DLD1 (cell line): ENCODE data around the gene CDK1.

Source experiments
- in situ Hi-C: cut with HindIII; loops from 2 replicates; pipeline ENCODE4 v1.10.0; 2017; ENCODE audit warnings: low sequenced_read_pairs

The CDK1 gene

GRCh38 chr10:60777696-60778213 is 523 bp upstream of the CDK1 start:
- in situ Hi-C loops: no loop called here

- in situ Hi-C loops: no loop called here
These were observed 906 bp downstream of the CDK1 start for GRCh38 chr10:60778971-60779796.

GRCh38 chr10:60781661-60782060 is 3.4 kb downstream of the CDK1 start:
- in situ Hi-C loops: no loop called here

GRCh38 chr10:60784641-60785040 is 6.4 kb downstream of the CDK1 start:
- in situ Hi-C loops: no loop called here

GRCh38 chr10:60788544-60788943 is 10.3 kb downstream of the CDK1 start:
- in situ Hi-C loops: no loop called here

GRCh38 chr10:60789340-60789739 is 11.1 kb downstream of the CDK1 start:
- in situ Hi-C loops: no loop called here

GRCh38 chr10:60794953-60795352 is 16.7 kb downstream of the CDK1 start:
- in situ Hi-C loops: no loop called here

- in situ Hi-C loops: no loop called here
These were observed 17.4 kb downstream of the CDK1 start for GRCh38 chr10:60795465-60796202.

GRCh38 chr10:60796481-60796880 is 18.2 kb downstream of the CDK1 start:
- in situ Hi-C loops: no loop called here

GRCh38 chr10:60797200-60797599 is 18.9 kb downstream of the CDK1 start:
- in situ Hi-C loops: no loop called here

- in situ Hi-C loops: no loop called here
These were observed 19.8 kb downstream of the CDK1 start for GRCh38 chr10:60798031-60798430.

- in situ Hi-C loops: no loop called here
These were observed 20.6 kb downstream of the CDK1 start for GRCh38 chr10:60798870-60799269.

GRCh38 chr10:60799971-60800650 is 21.8 kb downstream of the CDK1 start:
- in situ Hi-C loops: no loop called here

- in situ Hi-C loops: no loop called here
These were observed 22.6 kb downstream of the CDK1 start for GRCh38 chr10:60800918-60801317.

- in situ Hi-C loops: no loop called here
These were observed 23.2 kb downstream of the CDK1 start for GRCh38 chr10:60801522-60801921.

- in situ Hi-C loops: no loop called here
These were observed 25.2 kb downstream of the CDK1 start for GRCh38 chr10:60803433-60803832.

GRCh38 chr10:60803865-60804264 is 25.6 kb downstream of the CDK1 start:
- in situ Hi-C loops: no loop called here

GRCh38 chr10:60806921-60807320 is 28.6 kb downstream of the CDK1 start:
- in situ Hi-C loops: no loop called here

- in situ Hi-C loops: no loop called here
These were observed 29.2 kb downstream of the CDK1 start for GRCh38 chr10:60807499-60807898.

GRCh38 chr10:60808036-60808435 is 29.8 kb downstream of the CDK1 start:
- in situ Hi-C loops: no loop called here

GRCh38 chr10:60809157-60809556 is 30.9 kb downstream of the CDK1 start:
- in situ Hi-C loops: no loop called here
